T-helper 2 cell treated with Interferon-gamma antibody and Interleukin-4, amounts not matched to agents 100 ng/mL and 5 ng/mL, for 36 hours (primary cell): Measurements from ENCODE around the gene APC2. TPM values are rescaled to one million over a fixed set of nuclear protein-coding genes. Genes with fewer than 3 reads are reported as not detected.

Source experiments
- total RNA-seq: library from RNA; stranded (reverse); gene quantifications from 2 replicates; pipeline ENCODE4 v1.2.3, GENCODE V29; 2022

The APC2 gene
- total RNA-seq, 1 donor from 2014 or later: 0.05 TPM

Other genes with a start within 250 kb of the APC2 start
- gene STK11, start 244.3 kb upstream of the APC2 start, total RNA-seq: 61.2 and 61.8 TPM in 2 replicates
- 0.16 and 0.32 TPM in 2 replicates for gene CBARP, start 212.1 kb upstream of the APC2 start, total RNA-seq
- gene ATP5F1D, start 208.4 kb upstream of the APC2 start, total RNA-seq: 181 and 213 TPM in 2 replicates
- gene MIDN, start 201.5 kb upstream of the APC2 start, total RNA-seq: 64.2 and 66.0 TPM in 2 replicates
- gene CIRBP, start 180.8 kb upstream of the APC2 start, total RNA-seq: 195 and 200 TPM in 2 replicates
- gene FAM174C, start 174.6 kb upstream of the APC2 start, total RNA-seq: 57.5 and 57.8 TPM in 2 replicates
- gene EFNA2, start 164.2 kb upstream of the APC2 start, total RNA-seq: not detected in 2 replicates
- 92.2 and 97.5 TPM in 2 replicates for gene NDUFS7, start 66.2 kb upstream of the APC2 start, total RNA-seq
- gene GAMT, start 48.6 kb upstream of the APC2 start, total RNA-seq: 30.9 TPM in 2 replicates
- gene DAZAP1, start 42.5 kb upstream of the APC2 start, total RNA-seq: 239 and 250 TPM in 2 replicates
- gene RPS15, start 11.7 kb upstream of the APC2 start, total RNA-seq: 1,282 and 1,301 TPM in 2 replicates
- gene C19orf25, start 29.1 kb downstream of the APC2 start, total RNA-seq: 42.3 and 43.3 TPM in 2 replicates
- gene PCSK4, start 40.2 kb downstream of the APC2 start, total RNA-seq: 1.3 and 2.2 TPM in 2 replicates
- 1.3 and 1.7 TPM in 2 replicates for gene REEP6, start 41.1 kb downstream of the APC2 start, total RNA-seq
- 5.0 and 5.4 TPM in 2 replicates for gene ADAMTSL5, start 62.9 kb downstream of the APC2 start, total RNA-seq
- gene PLK5, start 74.0 kb downstream of the APC2 start, total RNA-seq: 0.07 TPM in 1 of 2 replicates, not detected in the other
- gene MEX3D, start 118.2 kb downstream of the APC2 start, total RNA-seq: 12.0 and 12.1 TPM in 2 replicates
- 107 and 110 TPM in 2 replicates for gene MBD3, start 142.7 kb downstream of the APC2 start, total RNA-seq
- gene UQCR11, start 155.3 kb downstream of the APC2 start, total RNA-seq: 159 and 161 TPM in 2 replicates
- 88.1 and 88.5 TPM in 2 replicates for gene TCF3, start 202.5 kb downstream of the APC2 start, total RNA-seq